ENCODE data around the gene NHLRC1. TPM values are rescaled to one million over a fixed set of nuclear protein-coding genes. Genes with fewer than 3 reads are reported as not detected.
A peak's percentile ranks its signal among the peaks of the same experiment; 100 is the strongest.
"Not testable (repeated sequence)": the region's sequence is repeated elsewhere in the genome, so short reads cannot be mapped to it uniquely, and the experiment has no call there.

The NHLRC1 gene
- total and polyA plus RNA-seq, 3 donors from 2014 or later: 2.1 to 3.8 (median 3.1) TPM

- Histone ChIP-seq H3K4me1 (peaks cover 16% of the 10 kb centered on the region), H3K27ac (peak within 1 kb of the TSS; percentile 69 to 85), H3K4me3 (peak within 1 kb of the TSS; percentile 80 to 85), H3K9me3 (no peaks in the 10 kb centered on the region), H3K27me3 (no peaks in the 10 kb centered on the region), H3K36me3 (ENCODE audit: low read depth, missing control alignments) (no peaks in the 10 kb centered on the region)
- 0 to 1% methylated on average over 14 to 28 of the region's 87 CpGs for WGBS, 2 donors
- intact Hi-C loops (cut with DNase I; ENCODE audit: low total_unique reads): no loop called here
- TF ChIP-seq CTCF (IDR thresholded peaks at IDR 0.05) (no peak), POLR2A (IDR thresholded peaks at IDR 0.05) (peak; percentile 17)
- DNase-seq: peak; percentile 97
Measured at GRCh38 chr6:18155150-18155863, 32.8 kb upstream of the NHLRC1 start, which contains the start of gene KDM1B. Gene KDM1B, plus strand, starts transcription at chr6:18155422. Its CDS starts 4,474 bp downstream, at chr6:18159896.

- Histone ChIP-seq H3K27ac (peak within 1 kb of the TSS; percentile 69 to 85), H3K27me3 (no peaks in the 10 kb centered on the region), H3K9me3 (no peaks in the 10 kb centered on the region), H3K36me3 (ENCODE audit: low read depth, missing control alignments) (no peaks in the 10 kb centered on the region), H3K4me1 (peaks cover 16% of the 10 kb centered on the region), H3K4me3 (peak within 1 kb of the TSS; percentile 80 to 85)
- peak; percentile 54 for TF ChIP-seq POLR2A (IDR thresholded peaks at IDR 0.05)
- TF ChIP-seq CTCF (IDR thresholded peaks at IDR 0.05): no peak
- intact Hi-C loops (cut with DNase I; ENCODE audit: low total_unique reads): no loop called here
- WGBS, 2 donors: 0% methylated on average over 30 to 34 of the region's 34 CpGs
- DNase-seq: no peak
Measured at GRCh38 chr6:18154507-18155149, 32.2 kb upstream of the NHLRC1 start, which contains the start of gene TPMT. Gene TPMT, minus strand, starts transcription at chr6:18155077. Its CDS starts 5,950 bp downstream, at chr6:18149127.

GRCh38 chr6:18153311-18153703 is 30.8 kb upstream of the NHLRC1 start:
- Histone ChIP-seq H3K4me1 (peaks cover 16% of the 10 kb centered on the region), H3K4me3 (no peak overlapping the region), H3K36me3 (ENCODE audit: low read depth, missing control alignments) (no peaks in the 10 kb centered on the region), H3K27ac (no peak overlapping the region), H3K27me3 (no peaks in the 10 kb centered on the region), H3K9me3 (no peaks in the 10 kb centered on the region)
- intact Hi-C loops (cut with DNase I; ENCODE audit: low total_unique reads): no loop called here
- DNase-seq: no peak
- TF ChIP-seq CTCF (IDR thresholded peaks at IDR 0.05): no peak
- TF ChIP-seq POLR2A (IDR thresholded peaks at IDR 0.05): no peak

- TF ChIP-seq POLR2A (IDR thresholded peaks at IDR 0.05) (no peak), CTCF (IDR thresholded peaks at IDR 0.05) (no peak)
- no peak for DNase-seq
- H3K9me3 ChIP-seq: no peaks in the 10 kb centered on the region
- no peak overlapping the region for H3K27ac ChIP-seq
- no peaks in the 10 kb centered on the region for H3K27me3 ChIP-seq
- WGBS, 2 donors: 74 to 90% methylated on average over 3 of the region's 3 CpGs
- H3K4me3 ChIP-seq: no peak overlapping the region
- H3K4me1 ChIP-seq: peaks cover 16% of the 10 kb centered on the region
- no peaks in the 10 kb centered on the region for H3K36me3 ChIP-seq (ENCODE audit: low read depth, missing control alignments)
- intact Hi-C loops (cut with DNase I; ENCODE audit: low total_unique reads): no loop called here
Measured at GRCh38 chr6:18151801-18152200, 29.3 kb upstream of the NHLRC1 start.

GRCh38 chr6:18151391-18151790 is 28.9 kb upstream of the NHLRC1 start:
- peaks cover 16% of the 10 kb centered on the region for H3K4me1 ChIP-seq
- DNase-seq; H3K27me3 ChIP-seq; H3K9me3 ChIP-seq; H3K4me3 ChIP-seq; H3K36me3 ChIP-seq (ENCODE audit: low read depth, missing control alignments); intact Hi-C loops (cut with DNase I; ENCODE audit: low total_unique reads); H3K27ac ChIP-seq: not testable (repeated sequence)
- WGBS, 2 donors: 97 to 98% methylated on average over 3 of the region's 3 CpGs

Data from testis (tissue), 3 donors.